ENCODE results near the gene MAFF.
"Not testable (repeated sequence)": the region's sequence is repeated elsewhere in the genome, so short reads cannot be mapped to it uniquely, and the experiment has no call there.

The MAFF gene

GRCh38 chr22:38223289-38223960, 21.6 kb downstream of the MAFF start:
- no peak for DNase-seq (ENCODE audit: low spot score)

- DNase-seq (ENCODE audit: low spot score): no peak
These were observed 25.3 kb downstream of the MAFF start for GRCh38 chr22:38226853-38227649.

GRCh38 chr22:38228326-38228872, 26.6 kb downstream of the MAFF start:
- no peak for DNase-seq (ENCODE audit: low spot score)

GRCh38 chr22:38228873-38229740, 27.3 kb downstream of the MAFF start:
- DNase-seq (ENCODE audit: low spot score): no peak

- DNase-seq (ENCODE audit: low spot score): no peak
These were observed 28.5 kb downstream of the MAFF start for GRCh38 chr22:38230108-38230825.

- no peak for DNase-seq (ENCODE audit: low spot score)
These were observed 29.1 kb downstream of the MAFF start for GRCh38 chr22:38230916-38231315.

- DNase-seq (ENCODE audit: low spot score): no peak
These were observed 30.4 kb downstream of the MAFF start for GRCh38 chr22:38232196-38232595.

GRCh38 chr22:38233427-38233826, 31.6 kb downstream of the MAFF start:
- no peak for DNase-seq (ENCODE audit: low spot score)

- DNase-seq (ENCODE audit: low spot score): not testable (repeated sequence)
These were observed 32.1 kb downstream of the MAFF start for GRCh38 chr22:38233856-38234255.

- DNase-seq (ENCODE audit: low spot score): no peak
These were observed 33.6 kb downstream of the MAFF start for GRCh38 chr22:38235240-38235850.

GRCh38 chr22:38236786-38237185, 35.0 kb downstream of the MAFF start:
- no peak for DNase-seq (ENCODE audit: low spot score)

- no peak for DNase-seq (ENCODE audit: low spot score)
These were observed 36.8 kb downstream of the MAFF start for GRCh38 chr22:38238519-38239071.

- DNase-seq (ENCODE audit: low spot score): no peak
These were observed 37.4 kb downstream of the MAFF start for GRCh38 chr22:38239101-38239761.

- DNase-seq (ENCODE audit: low spot score): no peak
These were observed 39.0 kb downstream of the MAFF start for GRCh38 chr22:38240734-38241252.

- no peak for DNase-seq (ENCODE audit: low spot score)
These were observed 41.4 kb downstream of the MAFF start for GRCh38 chr22:38243007-38243765.

GRCh38 chr22:38244106-38244505, 42.3 kb downstream of the MAFF start:
- no peak for DNase-seq (ENCODE audit: low spot score)

GRCh38 chr22:38246046-38246658, 44.4 kb downstream of the MAFF start:
- no peak for DNase-seq (ENCODE audit: low spot score)

GRCh38 chr22:38246692-38247091, 44.9 kb downstream of the MAFF start:
- peak; percentile 77 for DNase-seq (ENCODE audit: low spot score)

- no peak for DNase-seq (ENCODE audit: low spot score)
These were observed 45.9 kb downstream of the MAFF start for GRCh38 chr22:38247713-38248112.
